Body of pancreas (tissue), 4 donors: ENCODE results near the gene RBMS3. TPM values are rescaled to one million over a fixed set of nuclear protein-coding genes. Genes with fewer than 3 reads are reported as not detected.

Experiments
- ATAC-seq: fragments of 150-250 bp; one replicate; pipeline ENCODE4 v1.9.1; 2016
- DNase-seq, 4 donors: peaks; one replicate each; pipeline ENCODE4 v3.0.0-alpha.2; 2019
- H3K27ac ChIP-seq, 4 donors: fragments of 200-600 bp; sonication (generic); 1 replicate in 3 of 4; 2 replicates in 1 of 4; pipeline versions ENCODE4 v1.5.1 to v1.6.1; 2016 to 2019; ENCODE audit warnings: mild to moderate bottlenecking in 1 of 4, mixed read lengths in 1 of 4, moderate library complexity in 1 of 4
- H3K27me3 ChIP-seq, 2 donors: fragments of 200-600 bp; sonication (generic); one replicate each; pipeline ENCODE4 v1.6.0; 2016; ENCODE audit warnings: mild to moderate bottlenecking in 1 of 2
- H3K36me3 ChIP-seq, 2 donors: fragments of 200-600 bp; sonication (generic); replicated peaks in 1 of 2; 2 replicates each; pipeline ENCODE4 v1.5.1; 2016; ENCODE audit warnings: low read depth in 2 of 2; ENCODE audit not compliant: insufficient read depth in 1 of 2
- H3K4me1 ChIP-seq: fragments of 200-600 bp; sonication (generic); one replicate; pipeline ENCODE4 v1.6.0; 2016
- H3K4me3 ChIP-seq, 2 donors: fragments of 200-600 bp; sonication (generic); 1 replicate in 1 of 2; 2 replicates in 1 of 2; pipeline ENCODE4 v1.5.1; 2016 to 2019
- H3K9me3 ChIP-seq, 3 donors: fragments of 200-600 bp; sonication (generic); 1 replicate in 2 of 3; 2 replicates in 1 of 3; pipeline ENCODE4 v1.5.1; 2016
- POLR2A ChIP-seq, 3 donors: fragments of 450-650 bp; IDR thresholded peaks; one replicate each; pipeline ENCODE4 v1.6.1; 2016; ENCODE audit warnings: antibody characterized with exemption in 3 of 3, mild to moderate bottlenecking in 2 of 3
- WGBS, 2 donors: methylation state at CpG; one replicate each; pipeline ENCODE4 v1.1.5; 2017; 5-methylcytosine and 5-hydroxymethylcytosine counted together
- intact Hi-C: fragments of 100-400 bp; cut with DNase I; formaldehyde crosslinking; loops from one replicate; pipeline ENCODE4 v1.15.1; 2023
- total RNA-seq, 2 donors: library from RNA; depleted of rRNA; stranded (reverse); fragments of >200 nt; gene quantifications; one replicate each; pipeline ENCODE4 v1.1.0, GENCODE V29; 2016
- TF ChIP-seq, protein P1 (sequence below), 7 experiments: fragments of 450-650 bp in 4 of 7; fragments of 200-600 bp in 3 of 7; sonication (generic) in 3 of 7; IDR thresholded peaks; one replicate each; pipeline ENCODE4 v1.5.1; 2016 to 2019; ENCODE audit warnings: antibody characterized with exemption in 7 of 7

RBMS3 gene
- total RNA-seq, 2 donors from 2014 or later = 17.4 to 29.7 TPM

DNA sequence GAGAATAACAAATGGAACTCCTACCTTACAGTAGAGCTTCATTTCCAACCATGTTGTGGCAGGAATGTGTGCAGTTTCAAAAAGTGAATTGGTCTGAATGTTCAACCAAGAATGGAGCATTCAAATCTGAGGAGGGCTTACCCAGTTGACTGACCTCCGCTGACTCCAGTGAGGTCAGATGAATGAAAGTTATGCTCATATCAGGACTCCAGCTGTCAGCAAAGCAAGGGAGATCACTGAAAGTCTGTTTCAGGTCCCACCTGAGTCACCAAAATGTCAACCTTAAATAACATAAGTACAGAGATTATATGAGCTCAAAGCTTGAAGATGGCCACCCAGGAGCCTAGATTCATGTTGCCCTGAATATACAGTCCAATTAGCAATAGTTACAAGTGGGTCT lies 473.5 kb downstream of the RBMS3 start:
- DNase-seq = no peak
- Histone ChIP-seq H3K36me3 (no peaks in the 10 kb centered on the region), H3K9me3 (no peaks in the 10 kb centered on the region), H3K27me3 (no peaks in the 10 kb centered on the region), H3K4me3 (no peak overlapping the region), H3K27ac (no peak overlapping the region), H3K4me1 (peaks cover 27% of the 10 kb centered on the region)
- TF ChIP-seq, protein P1, sequence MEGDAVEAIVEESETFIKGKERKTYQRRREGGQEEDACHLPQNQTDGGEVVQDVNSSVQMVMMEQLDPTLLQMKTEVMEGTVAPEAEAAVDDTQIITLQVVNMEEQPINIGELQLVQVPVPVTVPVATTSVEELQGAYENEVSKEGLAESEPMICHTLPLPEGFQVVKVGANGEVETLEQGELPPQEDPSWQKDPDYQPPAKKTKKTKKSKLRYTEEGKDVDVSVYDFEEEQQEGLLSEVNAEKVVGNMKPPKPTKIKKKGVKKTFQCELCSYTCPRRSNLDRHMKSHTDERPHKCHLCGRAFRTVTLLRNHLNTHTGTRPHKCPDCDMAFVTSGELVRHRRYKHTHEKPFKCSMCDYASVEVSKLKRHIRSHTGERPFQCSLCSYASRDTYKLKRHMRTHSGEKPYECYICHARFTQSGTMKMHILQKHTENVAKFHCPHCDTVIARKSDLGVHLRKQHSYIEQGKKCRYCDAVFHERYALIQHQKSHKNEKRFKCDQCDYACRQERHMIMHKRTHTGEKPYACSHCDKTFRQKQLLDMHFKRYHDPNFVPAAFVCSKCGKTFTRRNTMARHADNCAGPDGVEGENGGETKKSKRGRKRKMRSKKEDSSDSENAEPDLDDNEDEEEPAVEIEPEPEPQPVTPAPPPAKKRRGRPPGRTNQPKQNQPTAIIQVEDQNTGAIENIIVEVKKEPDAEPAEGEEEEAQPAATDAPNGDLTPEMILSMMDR (IDR thresholded peaks at IDR 0.05) = no peak
- no peak for TF ChIP-seq POLR2A (IDR thresholded peaks at IDR 0.05)
- ATAC-seq = no peak
- intact Hi-C loops = no loop called here
- 91 to 100% methylated on average over 1 of the region's 1 CpG for WGBS, 2 donors

DNA sequence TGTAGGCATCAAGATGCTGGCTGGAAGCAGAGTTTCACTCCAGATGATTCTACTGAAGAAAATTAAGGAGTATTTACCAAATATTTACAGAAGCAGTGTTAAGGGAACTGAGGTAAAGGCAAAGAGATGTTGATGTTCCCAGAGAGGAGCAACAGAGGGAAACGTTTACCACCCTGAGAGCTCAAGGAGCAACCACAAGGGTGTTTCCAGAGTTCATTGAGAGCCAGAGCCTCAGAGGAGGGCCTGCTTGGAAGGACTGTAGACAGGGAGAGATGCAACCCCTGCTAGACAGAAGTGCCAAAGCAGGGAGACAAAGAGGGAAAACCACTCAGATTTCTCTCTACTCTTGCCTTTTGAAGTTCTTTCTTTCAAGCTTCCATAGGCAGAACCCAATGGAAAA lies 474.5 kb downstream of the RBMS3 start:
- ATAC-seq (no peak), DNase-seq (no peak)
- Histone ChIP-seq H3K4me1 (peaks cover 34% of the 10 kb centered on the region), H3K9me3 (no peaks in the 10 kb centered on the region), H3K27me3 (no peaks in the 10 kb centered on the region), H3K27ac (no peak overlapping the region), H3K36me3 (no peaks in the 10 kb centered on the region), H3K4me3 (no peak overlapping the region)
- TF ChIP-seq, protein P1 (IDR thresholded peaks at IDR 0.05) = no peak
- TF ChIP-seq POLR2A (IDR thresholded peaks at IDR 0.05) = no peak
- 53 to 60% methylated on average over 1 of the region's 1 CpG for WGBS, 2 donors
- intact Hi-C loops = no loop called here

DNA sequence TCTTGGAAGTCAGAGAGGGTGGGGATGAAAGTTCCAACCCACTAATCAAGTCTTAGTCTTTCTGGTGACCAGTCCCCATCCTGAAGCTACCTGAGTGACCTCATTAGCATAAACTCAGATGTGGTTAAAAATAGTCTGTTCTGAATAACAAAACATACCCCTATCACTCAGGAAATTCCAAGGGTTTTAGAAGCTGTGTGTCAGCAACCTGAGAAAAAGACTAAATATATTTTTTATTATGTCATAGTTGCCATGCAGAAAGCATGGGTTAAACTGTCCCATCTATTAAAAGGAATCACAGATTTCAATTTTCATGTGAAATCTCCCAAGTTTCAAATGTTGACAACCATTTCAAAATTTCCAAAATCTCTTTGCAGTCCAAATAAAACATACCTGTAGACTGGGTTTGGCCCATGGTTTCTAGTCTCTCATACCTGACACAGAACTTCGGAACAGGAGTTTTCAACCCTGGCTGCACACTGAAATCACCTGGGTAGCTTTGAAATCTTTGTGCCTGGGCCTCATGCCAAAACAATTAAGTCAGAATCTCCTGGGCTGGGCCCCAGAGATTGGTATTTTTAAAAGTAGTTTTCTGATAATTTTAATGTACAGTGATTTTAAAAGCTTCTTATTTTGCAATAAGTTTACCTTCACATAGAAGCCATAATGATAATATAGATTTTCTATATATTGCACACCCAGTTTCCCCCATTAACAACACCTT lies 476.3 kb downstream of the RBMS3 start:
- H3K27me3 ChIP-seq = no peaks in the 10 kb centered on the region
- ATAC-seq (peak; percentile 49), DNase-seq (peak; percentile 45 to 69 (median 59))
- peaks cover 34% of the 10 kb centered on the region for H3K4me1 ChIP-seq
- intact Hi-C loops = no loop called here
- no peaks in the 10 kb centered on the region for H3K9me3 ChIP-seq
- H3K27ac ChIP-seq = peak overlapping the region in 1 of 4 donors; percentile 72
- WGBS, 2 donors = 13 to 32% methylated on average over 1 of the region's 1 CpG
- TF ChIP-seq POLR2A (IDR thresholded peaks at IDR 0.05) = no peak
- TF ChIP-seq, protein P1 (IDR thresholded peaks at IDR 0.05) = no peak
- no peaks in the 10 kb centered on the region for H3K36me3 ChIP-seq
- no peak overlapping the region for H3K4me3 ChIP-seq

DNA sequence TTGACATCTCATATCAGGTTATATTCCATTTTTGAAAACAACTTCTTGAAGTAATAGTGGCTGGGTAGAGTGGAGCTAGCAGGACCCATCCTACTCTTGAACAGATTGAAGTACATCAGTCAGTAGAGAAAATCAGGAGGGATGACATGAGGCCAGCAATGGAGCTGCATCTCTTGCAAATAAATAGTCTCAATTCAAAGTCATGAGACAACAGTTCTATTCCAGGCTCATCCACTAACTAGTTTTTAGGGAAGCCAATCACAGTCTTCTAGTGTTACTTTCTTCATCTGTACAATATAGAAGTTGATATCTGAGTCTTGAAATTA lies 477.2 kb downstream of the RBMS3 start:
- no peaks in the 10 kb centered on the region for H3K36me3 ChIP-seq
- no peak for ATAC-seq
- no peak overlapping the region for H3K4me3 ChIP-seq
- TF ChIP-seq POLR2A (IDR thresholded peaks at IDR 0.05) = no peak
- TF ChIP-seq, protein P1 (IDR thresholded peaks at IDR 0.05) = no peak
- no peaks in the 10 kb centered on the region for H3K9me3 ChIP-seq
- H3K27me3 ChIP-seq = no peaks in the 10 kb centered on the region
- H3K4me1 ChIP-seq = peaks cover 34% of the 10 kb centered on the region
- DNase-seq = no peak
- peak overlapping the region in 2 of 4 donors; percentile 72 to 74 for H3K27ac ChIP-seq
- intact Hi-C loops = no loop called here
